Esophagus muscularis mucosa (tissue), 4 donors: ENCODE measurements around the gene FFAR2. TPM values are rescaled to one million over a fixed set of nuclear protein-coding genes. Genes with fewer than 3 reads are reported as not detected.

Experiments used
- DNase-seq: peaks from one replicate; pipeline ENCODE4 v3.0.0-alpha.2; 2017; ENCODE audit errors: extremely low spot score
- H3K27ac ChIP-seq, 4 donors: fragments of 200-600 bp; sonication (generic); replicated peaks in 1 of 4; 1 replicate in 3 of 4; 2 replicates in 1 of 4; pipeline ENCODE4 v1.5.1; 2016 to 2019; ENCODE audit warnings: mild to moderate bottlenecking in 1 of 4
- H3K27me3 ChIP-seq, 4 donors: fragments of 200-600 bp; sonication (generic); one replicate each; pipeline versions ENCODE4 v1.5.1 to v1.6.0; 2016 to 2019
- H3K36me3 ChIP-seq, 4 donors: fragments of 200-600 bp; sonication (generic); one replicate each; pipeline ENCODE4 v1.5.1; 2016 to 2019
- H3K4me1 ChIP-seq, 4 donors: fragments of 200-600 bp; sonication (generic); one replicate each; pipeline ENCODE4 v1.5.1; 2016 to 2019
- H3K4me3 ChIP-seq, 4 donors: fragments of 200-600 bp; sonication (generic); 1 replicate in 2 of 4; 2 replicates in 2 of 4; pipeline ENCODE4 v1.5.1; 2016 to 2019; ENCODE audit warnings: mild to moderate bottlenecking in 4 of 4, moderate library complexity in 1 of 4
- H3K9me3 ChIP-seq, 4 donors: fragments of 200-600 bp; sonication (generic); 1 replicate in 3 of 4; 2 replicates in 1 of 4; pipeline ENCODE4 v1.5.1; 2016 to 2019
- EP300 ChIP-seq: sonication (generic); formaldehyde crosslinking; IDR thresholded peaks from one replicate; pipeline ENCODE4 v1.6.1; 2017; ENCODE audit warnings: antibody characterized with exemption
- POLR2A ChIP-seq: fragments of 450-650 bp; IDR thresholded peaks from one replicate; pipeline ENCODE4 v1.6.1; 2017; ENCODE audit warnings: antibody characterized with exemption, moderate library complexity, mild to moderate bottlenecking, low read depth
- POLR2AphosphoS5 ChIP-seq, 2 donors: sonication (generic); formaldehyde crosslinking; IDR thresholded peaks; one replicate each; pipeline ENCODE4 v1.6.1; 2017; ENCODE audit warnings: antibody characterized with exemption in 2 of 2
- WGBS: methylation state at CpG from one replicate; pipeline ENCODE4 v1.1.5; 2018; 5-methylcytosine and 5-hydroxymethylcytosine counted together
- intact Hi-C: fragments of 100-400 bp; cut with DNase I; formaldehyde crosslinking; loops from one replicate; pipeline ENCODE4 v1.15.1; 2023
- total RNA-seq, 4 donors: library from RNA; depleted of rRNA; stranded (reverse); fragments of >200 nt; gene quantifications; one replicate each; pipeline versions ENCODE4 v1.1.0 to v1.2.1, GENCODE V29; 2016
- TF ChIP-seq, protein P1 (sequence below), 3 experiments: fragments of 200-600 bp in 2 of 3; fragments of 450-650 bp in 1 of 3; sonication (generic) in 2 of 3; IDR thresholded peaks; one replicate each; pipeline ENCODE4 v1.5.1; 2017 to 2019; ENCODE audit warnings: antibody characterized with exemption in 3 of 3, mild to moderate bottlenecking in 2 of 3, moderate library complexity in 1 of 3

FFAR2 gene
- total RNA-seq, 4 donors from 2014 or later: 1.7 TPM; not detected in 3

DNA sequence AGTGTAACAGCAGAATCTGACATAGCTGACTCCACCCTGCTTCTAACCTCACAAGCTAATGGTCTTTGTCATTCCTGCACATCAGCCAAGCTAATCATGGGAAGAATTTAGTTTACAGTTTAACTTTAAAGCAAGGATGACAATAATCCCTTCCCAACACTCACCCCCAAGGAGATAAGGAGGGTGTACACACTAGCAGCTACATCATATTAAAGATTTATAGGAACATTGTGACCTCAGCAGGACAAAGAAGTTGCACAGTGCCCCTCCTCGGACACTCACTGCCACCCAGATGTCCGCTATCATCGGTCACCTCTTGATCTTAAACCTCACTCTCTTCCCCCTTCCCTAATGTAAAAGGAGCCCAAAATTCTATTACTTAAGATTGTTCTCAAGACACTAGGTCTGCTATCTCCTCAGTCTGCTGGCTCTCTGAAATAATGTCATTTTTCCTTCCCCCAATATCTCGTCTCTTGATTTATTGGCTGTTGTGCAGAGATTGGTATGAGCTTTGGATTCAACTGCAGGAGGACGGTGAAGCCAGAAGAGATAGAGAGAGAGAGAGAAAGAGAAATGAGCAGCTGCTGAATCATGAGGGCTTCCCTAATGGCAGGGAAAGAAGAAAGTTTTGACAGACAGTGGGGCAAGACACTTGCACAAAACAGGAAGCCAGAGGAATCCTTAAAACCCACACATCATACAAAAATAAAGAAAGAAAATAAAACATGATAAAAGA lies 17.5 kb upstream of the FFAR2 start:
- no peak for DNase-seq
- no peak overlapping the region for H3K27ac ChIP-seq
- H3K36me3 ChIP-seq: no peaks in the 10 kb centered on the region
- 54% methylated on average over 5 of the region's 5 CpGs for WGBS
- peaks cover 0 to 11% (median 4%) of the 10 kb centered on the region in 4 donors for H3K4me1 ChIP-seq
- TF ChIP-seq POLR2AphosphoS5 (IDR thresholded peaks at IDR 0.05): no peak
- TF ChIP-seq POLR2A: no peak
- TF ChIP-seq EP300: no peak
- TF ChIP-seq, protein P1, sequence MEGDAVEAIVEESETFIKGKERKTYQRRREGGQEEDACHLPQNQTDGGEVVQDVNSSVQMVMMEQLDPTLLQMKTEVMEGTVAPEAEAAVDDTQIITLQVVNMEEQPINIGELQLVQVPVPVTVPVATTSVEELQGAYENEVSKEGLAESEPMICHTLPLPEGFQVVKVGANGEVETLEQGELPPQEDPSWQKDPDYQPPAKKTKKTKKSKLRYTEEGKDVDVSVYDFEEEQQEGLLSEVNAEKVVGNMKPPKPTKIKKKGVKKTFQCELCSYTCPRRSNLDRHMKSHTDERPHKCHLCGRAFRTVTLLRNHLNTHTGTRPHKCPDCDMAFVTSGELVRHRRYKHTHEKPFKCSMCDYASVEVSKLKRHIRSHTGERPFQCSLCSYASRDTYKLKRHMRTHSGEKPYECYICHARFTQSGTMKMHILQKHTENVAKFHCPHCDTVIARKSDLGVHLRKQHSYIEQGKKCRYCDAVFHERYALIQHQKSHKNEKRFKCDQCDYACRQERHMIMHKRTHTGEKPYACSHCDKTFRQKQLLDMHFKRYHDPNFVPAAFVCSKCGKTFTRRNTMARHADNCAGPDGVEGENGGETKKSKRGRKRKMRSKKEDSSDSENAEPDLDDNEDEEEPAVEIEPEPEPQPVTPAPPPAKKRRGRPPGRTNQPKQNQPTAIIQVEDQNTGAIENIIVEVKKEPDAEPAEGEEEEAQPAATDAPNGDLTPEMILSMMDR (IDR thresholded peaks at IDR 0.05): no peak
- peaks cover 0 to 66% (median 3%) of the 10 kb centered on the region in 4 donors for H3K27me3 ChIP-seq
- peaks cover 0 to 15% (median 5%) of the 10 kb centered on the region in 4 donors for H3K9me3 ChIP-seq
- H3K4me3 ChIP-seq: no peak overlapping the region
- intact Hi-C loops: no loop called here

DNA sequence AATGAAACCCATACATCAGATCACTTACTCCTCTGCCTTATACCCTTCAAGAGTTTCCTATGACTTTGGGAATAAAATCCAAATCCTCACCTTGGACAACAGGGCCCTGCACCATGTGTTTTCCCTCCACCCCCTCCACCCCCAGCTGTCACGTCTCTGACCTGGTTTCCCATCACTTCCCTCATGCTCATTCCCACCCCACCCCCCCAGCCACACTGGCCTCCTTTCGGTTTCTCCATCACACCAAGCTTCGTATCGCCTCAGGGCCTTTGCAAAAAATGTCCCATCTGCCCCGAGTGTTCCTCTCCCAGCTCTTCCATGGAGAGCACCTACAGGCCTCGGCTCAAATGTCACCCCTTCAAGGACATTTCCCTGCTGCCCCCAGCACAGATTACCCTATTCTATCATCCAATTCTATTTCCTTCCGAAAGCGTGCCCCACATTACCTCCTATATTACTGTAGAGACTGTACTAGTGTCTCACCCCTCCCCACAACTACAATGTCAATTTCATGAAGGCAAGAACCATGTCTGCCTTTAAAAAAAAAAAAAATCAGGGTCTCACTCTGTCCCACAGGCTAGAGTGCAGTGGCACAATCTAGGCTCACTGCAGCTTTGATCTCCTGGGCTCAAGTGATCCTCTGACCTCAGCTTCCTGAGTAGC lies 16.8 kb upstream of the FFAR2 start:
- 75% methylated on average over 8 of the region's 8 CpGs for WGBS
- no peak overlapping the region for H3K27ac ChIP-seq
- H3K4me3 ChIP-seq: no peak overlapping the region
- intact Hi-C loops: no loop called here
- peaks cover 6 to 18% (median 11%) of the 10 kb centered on the region in 4 donors for H3K4me1 ChIP-seq
- H3K36me3 ChIP-seq: no peaks in the 10 kb centered on the region
- DNase-seq: no peak
- peaks cover 0 to 71% (median 5%) of the 10 kb centered on the region in 4 donors for H3K27me3 ChIP-seq
- TF ChIP-seq EP300: no peak
- TF ChIP-seq, protein P1 (IDR thresholded peaks at IDR 0.05): no peak
- TF ChIP-seq POLR2AphosphoS5 (IDR thresholded peaks at IDR 0.05): no peak
- no peak for TF ChIP-seq POLR2A
- peaks cover 0 to 15% (median 5%) of the 10 kb centered on the region in 4 donors for H3K9me3 ChIP-seq

DNA sequence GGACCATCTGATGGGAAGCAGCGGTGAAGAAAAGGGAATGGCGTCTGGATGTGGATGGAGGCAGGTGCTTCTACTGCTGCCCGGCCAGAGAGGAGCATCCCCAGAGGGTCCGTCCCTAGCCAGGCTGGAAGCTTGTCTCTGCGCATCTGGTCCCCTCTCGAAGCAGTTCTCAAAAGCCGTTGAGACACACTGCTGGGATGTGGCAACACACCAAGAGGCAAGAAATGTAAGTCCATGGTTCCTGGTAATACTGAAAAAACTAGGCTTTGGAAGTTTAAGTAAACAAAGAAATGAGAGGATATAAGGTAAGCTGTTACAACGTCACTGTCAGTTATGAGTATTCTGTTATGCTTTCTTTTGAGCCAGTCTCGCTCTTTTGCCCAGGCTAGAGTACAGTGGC lies 15.1 kb upstream of the FFAR2 start:
- Histone ChIP-seq H3K36me3 (no peaks in the 10 kb centered on the region), H3K27ac (no peak overlapping the region), H3K4me1 (peaks cover 18 to 30% (median 26%) of the 10 kb centered on the region in 4 donors), H3K9me3 (peaks cover 0 to 15% (median 5%) of the 10 kb centered on the region in 4 donors), H3K4me3 (no peak overlapping the region), H3K27me3 (peaks cover 0 to 79% (median 5%) of the 10 kb centered on the region in 4 donors)
- no peak for TF ChIP-seq EP300
- WGBS: 81% methylated on average over 9 of the region's 9 CpGs
- DNase-seq: no peak
- intact Hi-C loops: no loop called here

DNA sequence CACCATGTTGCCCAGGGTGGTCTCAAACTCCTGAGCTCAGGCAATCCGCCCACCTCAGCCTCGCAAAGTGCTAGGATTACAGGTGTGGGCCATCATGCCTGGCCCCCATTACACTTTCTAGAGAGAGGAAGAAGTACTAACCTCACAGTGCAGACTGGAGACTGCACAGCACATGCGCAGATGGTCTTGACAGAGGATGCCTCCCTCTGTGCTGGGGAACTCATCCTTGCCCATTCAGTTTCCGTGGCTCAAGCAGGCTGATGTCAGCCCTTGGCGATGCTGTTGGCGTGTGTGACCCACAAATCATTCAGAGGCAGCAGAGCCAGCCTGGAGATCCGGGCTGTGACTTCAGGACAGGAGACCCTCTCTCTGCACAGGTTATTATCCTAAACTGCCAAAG lies 14.6 kb upstream of the FFAR2 start:
- no peak for DNase-seq

More for the DNA sequence above, 14.6 kb upstream of the FFAR2 start:
- H3K27ac ChIP-seq: no peak overlapping the region
- H3K4me1 ChIP-seq: peaks cover 18 to 30% (median 26%) of the 10 kb centered on the region in 4 donors
- TF ChIP-seq EP300: no peak
- TF ChIP-seq POLR2AphosphoS5 (IDR thresholded peaks at IDR 0.05): no peak
- no peak for TF ChIP-seq POLR2A
- TF ChIP-seq, protein P1 (IDR thresholded peaks at IDR 0.05): no peak
- intact Hi-C loops: no loop called here
- H3K4me3 ChIP-seq: no peak overlapping the region
- H3K36me3 ChIP-seq: no peaks in the 10 kb centered on the region
- H3K27me3 ChIP-seq: peaks cover 0 to 78% (median 5%) of the 10 kb centered on the region in 4 donors
- peaks cover 0 to 15% (median 5%) of the 10 kb centered on the region in 4 donors for H3K9me3 ChIP-seq
- WGBS: 83% methylated on average over 6 of the region's 7 CpGs
